ENCODE data around the gene ACTL6A.
"Not testable (repeated sequence)": the region's sequence is repeated elsewhere in the genome, so short reads cannot be mapped to it uniquely, and the experiment has no call there.

The ACTL6A gene

DNA sequence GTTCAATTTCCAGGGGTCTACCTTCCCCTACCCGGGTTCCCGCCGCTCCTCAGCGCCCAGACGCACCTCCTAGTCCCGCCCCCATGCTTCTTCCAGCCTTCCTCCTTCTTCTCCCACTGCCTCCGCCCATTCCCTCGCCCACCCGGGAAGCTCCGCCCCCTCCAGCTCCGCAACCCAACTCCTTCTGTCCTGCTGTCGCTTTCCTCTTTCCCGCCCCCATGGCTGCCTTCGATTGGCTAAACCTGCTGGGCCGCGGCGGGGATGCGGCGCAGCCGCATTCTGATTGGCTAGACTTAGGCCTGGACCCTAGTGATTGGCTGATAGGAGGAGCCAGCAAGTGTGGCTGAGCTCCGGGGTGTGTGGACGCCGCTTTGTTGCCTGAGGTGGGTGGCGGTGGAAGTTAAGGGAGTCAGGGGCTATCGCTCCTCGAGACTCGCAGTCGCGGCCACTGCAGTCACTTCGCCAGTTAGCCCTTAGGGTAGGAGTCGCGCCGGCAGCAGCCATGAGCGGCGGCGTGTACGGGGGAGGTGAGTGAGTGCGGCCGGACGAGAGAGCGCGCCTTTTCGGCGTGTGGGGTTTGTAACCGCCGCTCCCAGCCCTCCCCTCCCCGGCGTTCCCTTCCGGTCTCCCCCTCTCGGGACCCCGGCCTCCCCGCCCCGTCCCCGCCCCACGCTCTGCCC is at the start of gene ACTL6A:
ACTL6A (plus strand) TSS at position 336 of the 680 bp plus-strand sequence; CDS start at position 503, 167 bp downstream.
- DNase-seq (ENCODE audit: low spot score): peak; percentile 100

DNA sequence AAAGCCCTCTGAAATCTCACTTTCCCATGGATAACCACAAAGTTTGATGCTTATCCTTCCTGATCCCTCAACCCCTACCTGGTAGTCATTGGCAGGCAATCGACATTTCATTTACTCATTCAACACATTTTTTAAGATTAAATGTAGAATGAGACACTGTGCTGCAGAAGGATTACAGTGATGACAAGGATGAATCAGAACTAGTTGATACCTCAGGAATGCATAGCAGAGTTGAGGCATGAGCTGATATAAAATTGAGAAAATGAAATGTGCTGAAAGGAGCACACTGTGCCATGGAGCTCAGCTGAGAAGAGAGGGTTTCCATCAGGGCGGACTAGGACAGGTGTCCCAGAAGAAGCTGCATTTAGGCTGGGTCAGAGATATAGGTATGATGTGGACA is 48.9 kb upstream of the ACTL6A start:
- no peak for DNase-seq (ENCODE audit: low spot score)

DNA sequence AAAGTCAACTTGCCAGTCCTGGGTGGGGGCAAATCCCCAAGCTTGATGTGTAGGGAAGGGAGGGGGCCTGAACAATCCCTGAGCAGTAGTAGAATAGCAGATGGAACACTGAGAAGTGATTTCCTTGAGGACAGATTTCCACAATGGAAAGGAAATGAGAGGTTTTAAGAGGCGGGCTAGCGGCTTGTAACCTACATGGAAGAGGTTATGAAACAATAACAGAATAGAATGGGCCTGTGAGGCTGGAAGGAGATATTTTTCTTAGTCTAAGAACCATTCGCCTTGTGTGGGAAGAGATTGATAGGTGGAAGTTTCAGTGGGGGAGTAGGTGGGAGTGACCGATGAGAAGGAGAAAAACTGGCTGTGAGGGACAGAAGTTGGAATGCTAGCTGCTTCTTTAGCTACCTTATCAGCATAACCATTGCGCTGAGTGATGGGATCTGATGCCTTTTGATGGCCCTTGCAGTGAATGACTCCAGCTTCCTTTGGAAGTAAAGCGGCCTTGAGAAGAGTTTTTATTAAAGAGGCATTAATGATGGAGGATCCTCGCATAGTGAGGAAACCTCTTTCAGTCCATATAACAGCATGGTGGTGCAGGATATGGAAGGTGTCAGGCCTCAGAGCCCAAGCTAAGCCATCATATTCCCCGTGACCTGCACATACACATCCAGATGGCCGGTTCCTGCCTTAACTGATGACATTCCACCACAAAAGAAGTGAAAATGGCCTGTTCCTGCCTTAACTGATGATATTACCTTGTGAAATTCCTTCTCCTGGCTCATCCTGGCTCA is 46.1 kb upstream of the ACTL6A start:
- not testable (repeated sequence) for DNase-seq (ENCODE audit: low spot score)

DNA sequence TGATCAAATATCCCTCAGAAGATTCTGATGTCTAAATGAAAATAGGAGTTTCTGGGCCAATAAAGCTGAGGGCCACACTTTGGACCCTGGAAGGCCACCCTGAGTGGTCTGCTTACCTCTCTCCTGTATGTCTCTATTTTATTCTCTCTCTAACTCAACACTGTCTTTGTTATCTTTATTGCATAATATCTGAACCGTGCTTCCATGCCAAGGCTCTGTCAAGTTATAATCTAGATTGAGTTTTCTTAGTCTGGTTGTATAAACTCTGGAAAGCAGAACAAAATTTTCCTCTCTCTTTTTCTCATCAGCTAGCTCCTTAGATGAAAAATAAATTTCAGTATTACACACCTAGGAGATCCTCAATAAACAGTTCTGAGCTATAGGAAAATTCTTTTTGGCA is 36.2 kb upstream of the ACTL6A start:
- DNase-seq (ENCODE audit: low spot score): no peak

DNA sequence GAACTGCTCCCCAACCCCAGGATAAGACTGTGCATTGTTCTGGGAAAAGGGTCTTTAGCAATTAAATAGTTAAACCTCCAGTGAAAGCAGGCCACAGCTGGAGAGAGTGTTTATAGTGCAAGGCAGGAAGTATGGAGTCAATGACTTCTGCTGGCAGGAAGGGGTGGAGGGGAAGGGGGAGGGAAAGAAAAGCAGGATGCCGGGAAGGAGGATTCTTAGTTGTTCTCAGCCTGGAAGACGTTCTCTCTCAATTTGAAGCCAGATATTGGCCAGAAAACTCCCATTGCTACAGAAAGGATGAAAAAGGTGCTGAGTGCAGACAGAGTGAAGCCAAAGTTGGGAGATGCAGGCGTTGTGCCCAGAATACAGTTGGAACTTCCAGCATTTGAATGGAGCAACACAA is 35.7 kb upstream of the ACTL6A start:
- DNase-seq (ENCODE audit: low spot score): no peak

DNA sequence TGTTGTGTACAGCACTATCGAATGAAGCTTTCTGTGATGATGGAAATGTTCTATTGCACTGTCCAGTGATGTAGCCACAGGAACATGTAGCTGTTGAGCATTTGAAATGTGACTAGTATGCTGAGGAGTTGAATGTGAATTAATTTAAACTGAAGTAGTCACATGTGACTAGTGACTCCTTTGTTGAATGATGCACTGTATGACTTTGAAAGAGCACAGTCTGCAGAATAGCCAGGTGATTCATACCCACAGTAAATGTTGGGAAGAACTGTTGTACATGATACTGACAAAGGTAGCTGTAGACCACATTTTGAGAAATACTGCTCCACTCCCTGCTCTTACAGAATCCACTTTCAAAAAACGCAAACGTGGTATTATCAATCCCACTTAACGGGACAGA is 34.0 kb upstream of the ACTL6A start:
- no peak for DNase-seq (ENCODE audit: low spot score)

DNA sequence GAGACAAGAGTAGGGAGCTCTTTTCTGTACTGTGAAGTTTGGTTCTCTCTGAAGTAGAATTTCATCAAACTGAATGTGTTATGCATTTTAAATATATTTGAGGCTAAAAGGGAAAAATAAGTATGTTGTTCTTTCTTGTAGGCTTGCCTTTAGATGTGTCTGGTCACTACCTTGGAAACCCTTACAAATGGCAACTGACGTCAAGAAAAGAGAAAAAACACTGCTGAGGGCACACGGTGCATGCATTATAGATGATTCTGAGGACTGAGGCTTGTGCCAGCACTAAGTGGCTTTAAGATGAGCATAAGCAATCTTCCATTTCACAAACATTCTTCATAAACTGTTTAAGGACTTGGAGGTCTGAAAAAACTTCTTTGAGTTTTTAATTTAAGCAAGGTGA is 31.1 kb upstream of the ACTL6A start:
- DNase-seq (ENCODE audit: low spot score): no peak

DNA sequence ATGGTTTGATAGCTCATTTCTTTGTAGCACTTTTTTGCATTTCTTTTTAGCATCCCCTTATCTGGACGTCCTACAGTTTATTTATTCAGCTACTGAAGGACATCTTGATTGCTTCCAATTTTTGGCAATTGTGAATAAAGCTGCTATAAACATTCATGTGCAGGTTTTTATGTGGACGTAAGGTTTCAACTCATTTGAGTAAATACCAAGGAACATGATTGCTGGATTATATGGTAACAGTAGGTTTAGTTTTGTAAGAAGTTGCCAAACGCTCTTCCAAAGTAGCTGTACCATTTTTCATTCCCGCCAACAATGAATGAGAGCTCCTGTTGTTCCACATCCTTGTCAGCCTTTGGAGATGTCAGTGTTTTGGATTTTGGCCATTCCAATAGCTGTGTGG is 29.5 kb upstream of the ACTL6A start:
- DNase-seq (ENCODE audit: low spot score): no peak

DNA sequence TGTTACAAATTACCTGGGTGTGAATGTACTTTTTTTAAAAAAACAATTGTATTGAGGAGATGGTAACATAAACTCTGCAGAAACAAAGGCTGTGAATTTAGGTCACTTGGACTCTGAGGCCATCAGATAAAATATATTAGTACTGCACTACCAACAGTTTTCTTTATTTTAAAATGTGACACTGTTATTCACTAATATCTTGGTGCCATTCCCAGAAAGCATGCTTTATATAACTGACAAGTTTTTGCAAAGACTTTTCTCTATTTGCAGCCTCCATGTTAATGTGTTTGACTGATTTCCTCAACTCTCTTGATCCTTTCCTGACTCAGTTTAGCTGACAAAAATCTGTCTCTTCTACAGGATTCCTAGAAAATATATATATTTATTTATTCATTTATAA is 26.5 kb upstream of the ACTL6A start:
- no peak for DNase-seq (ENCODE audit: low spot score)

DNA sequence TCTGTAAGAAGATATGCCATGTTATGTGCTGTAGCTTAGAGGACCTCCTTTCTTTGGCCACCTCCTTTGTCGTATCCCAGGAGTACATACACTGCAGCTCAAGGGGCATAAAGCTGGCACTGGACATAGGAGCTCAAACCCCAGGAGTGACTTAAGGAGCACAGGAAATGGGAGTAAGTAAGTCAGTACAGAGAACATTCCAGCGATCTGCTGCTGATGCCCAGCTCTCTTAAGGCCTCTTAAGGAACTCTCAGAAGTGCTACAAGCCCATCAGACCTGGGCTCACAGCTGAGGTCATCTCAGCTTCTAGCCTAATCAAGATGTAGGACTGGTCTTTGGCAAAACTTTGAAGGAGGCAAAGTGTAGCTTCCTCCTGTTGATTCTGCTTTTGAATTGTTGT is 21.6 kb upstream of the ACTL6A start:
- no peak for DNase-seq (ENCODE audit: low spot score)

DNA sequence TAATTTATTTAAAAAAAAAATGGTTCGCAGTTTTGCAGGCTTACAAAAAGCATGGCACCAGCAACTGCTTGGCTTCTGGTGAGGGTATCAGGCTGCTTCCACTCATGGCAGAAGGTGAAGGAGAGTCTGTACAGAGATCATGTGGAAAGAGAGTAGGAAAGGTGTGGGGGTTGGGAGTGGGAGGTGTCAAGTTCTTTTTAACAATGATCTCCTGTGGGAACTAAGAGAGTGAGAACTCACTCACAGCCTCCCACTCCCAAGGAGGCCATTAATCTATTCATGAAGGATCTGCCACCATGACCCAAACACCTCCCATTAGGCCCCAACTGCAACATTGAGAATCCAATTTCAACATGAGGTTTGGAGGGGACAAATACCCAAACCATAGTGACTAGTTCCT is 21.1 kb upstream of the ACTL6A start:
- no peak for DNase-seq (ENCODE audit: low spot score)

DNA sequence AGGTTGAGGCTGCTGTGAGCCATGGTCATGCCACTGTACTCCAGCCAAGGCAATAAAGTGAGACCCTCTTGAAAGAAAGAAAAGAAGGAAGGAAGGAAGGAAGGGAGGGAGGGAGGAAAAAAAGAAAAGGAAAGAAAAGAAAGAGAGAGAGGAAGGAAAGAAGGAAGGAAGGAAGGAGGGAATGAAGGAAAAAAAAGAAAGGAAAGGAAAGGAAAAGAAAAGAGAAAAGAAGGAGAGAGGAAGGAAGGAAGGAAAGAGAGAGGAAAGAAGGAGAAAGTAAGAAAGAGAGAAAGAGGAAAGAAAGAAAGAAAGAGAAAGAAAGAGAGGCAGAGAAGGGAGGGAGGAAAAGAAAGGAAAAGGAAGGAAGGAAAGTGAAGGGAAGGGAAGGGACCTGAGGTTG is 20.4 kb upstream of the ACTL6A start:
- DNase-seq (ENCODE audit: low spot score): no peak

DNA sequence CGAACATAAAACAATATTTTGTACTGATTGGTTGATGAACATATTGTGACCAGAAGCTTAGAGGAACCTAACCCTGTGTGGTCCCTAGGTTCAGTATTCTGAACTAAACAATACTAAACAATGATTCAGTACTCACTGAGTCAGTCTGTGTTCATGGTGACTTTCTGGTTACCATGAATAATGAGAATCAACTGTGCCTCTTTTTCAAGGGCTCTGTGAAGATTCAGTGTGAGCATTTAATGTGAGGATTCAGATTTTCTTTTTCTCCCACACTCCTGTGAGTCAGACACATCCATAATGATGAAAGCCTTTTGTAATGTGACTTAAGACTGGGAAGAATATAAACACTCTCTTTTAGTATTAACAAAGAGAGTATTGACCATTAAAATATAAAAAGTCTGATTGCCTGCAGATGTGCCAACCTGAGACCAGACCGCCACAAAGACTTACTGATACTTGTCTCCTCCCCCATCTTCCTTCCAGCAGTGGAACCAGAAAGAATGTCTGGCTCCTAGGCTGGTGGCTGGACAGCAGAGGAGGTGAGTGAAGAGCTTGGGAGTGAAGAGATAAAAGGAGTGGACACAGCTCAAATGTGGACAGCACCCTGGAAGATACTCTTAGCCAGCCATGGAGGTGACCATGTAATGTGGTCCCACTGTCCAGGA is 17.6 kb upstream of the ACTL6A start:
- no peak for DNase-seq (ENCODE audit: low spot score)

DNA sequence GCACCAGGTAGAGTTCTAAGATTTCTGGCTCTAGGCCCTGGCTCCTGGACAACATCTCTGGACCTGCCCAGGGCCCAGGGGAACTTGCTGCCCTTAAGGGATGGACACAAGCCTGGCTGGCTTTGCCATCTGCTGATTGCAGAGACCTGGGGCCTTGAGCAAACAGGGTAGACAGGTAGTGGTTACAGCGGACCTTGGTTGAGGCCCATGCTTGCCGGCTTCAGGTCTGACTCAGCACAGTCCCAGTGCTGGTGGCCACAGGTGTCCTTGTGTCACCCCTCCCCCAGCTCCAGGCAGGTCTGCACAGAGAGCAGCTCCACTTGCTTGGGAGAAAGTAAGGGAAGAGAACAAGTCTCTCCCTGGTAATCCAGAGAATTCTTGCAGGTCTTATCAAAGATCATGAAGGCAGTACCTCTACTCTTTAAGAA is 15.9 kb upstream of the ACTL6A start:
- no peak for DNase-seq (ENCODE audit: low spot score)

DNA sequence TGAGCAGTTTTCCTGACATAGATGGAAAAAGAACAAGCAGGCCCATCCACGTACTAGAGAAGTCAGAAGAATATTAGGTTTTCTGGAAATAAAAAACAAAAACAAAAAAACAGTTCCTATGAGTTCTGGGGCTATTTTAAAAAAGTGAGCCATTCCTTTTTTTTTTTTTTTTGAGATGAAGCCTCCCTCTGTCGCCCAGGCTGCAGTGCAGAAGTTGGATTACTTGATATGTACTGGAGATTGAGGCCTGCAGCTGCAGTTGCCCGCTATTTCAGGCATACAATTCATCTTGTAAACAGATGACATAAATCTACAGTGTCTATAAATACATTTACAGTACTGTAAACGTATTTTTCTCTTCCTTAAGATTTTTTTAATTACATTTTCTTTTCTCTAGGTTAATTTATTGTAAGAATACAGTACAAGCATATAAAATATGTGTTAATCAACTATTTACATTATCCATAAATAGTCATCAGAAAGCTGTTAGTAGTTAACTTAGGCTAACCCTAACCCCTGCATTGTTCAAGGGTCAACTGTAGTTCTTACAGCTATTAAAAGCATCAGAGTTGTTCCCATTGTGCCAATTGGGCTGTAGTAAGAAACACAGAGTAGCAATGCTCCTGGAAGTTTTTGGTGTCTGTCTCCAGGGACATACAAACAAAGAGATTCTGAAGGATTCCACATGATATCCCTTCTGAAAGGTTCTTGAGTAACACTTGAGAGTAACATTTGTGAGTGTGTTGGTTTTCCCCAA is 11.2 kb upstream of the ACTL6A start:
- DNase-seq (ENCODE audit: low spot score): peak; percentile 71

DNA sequence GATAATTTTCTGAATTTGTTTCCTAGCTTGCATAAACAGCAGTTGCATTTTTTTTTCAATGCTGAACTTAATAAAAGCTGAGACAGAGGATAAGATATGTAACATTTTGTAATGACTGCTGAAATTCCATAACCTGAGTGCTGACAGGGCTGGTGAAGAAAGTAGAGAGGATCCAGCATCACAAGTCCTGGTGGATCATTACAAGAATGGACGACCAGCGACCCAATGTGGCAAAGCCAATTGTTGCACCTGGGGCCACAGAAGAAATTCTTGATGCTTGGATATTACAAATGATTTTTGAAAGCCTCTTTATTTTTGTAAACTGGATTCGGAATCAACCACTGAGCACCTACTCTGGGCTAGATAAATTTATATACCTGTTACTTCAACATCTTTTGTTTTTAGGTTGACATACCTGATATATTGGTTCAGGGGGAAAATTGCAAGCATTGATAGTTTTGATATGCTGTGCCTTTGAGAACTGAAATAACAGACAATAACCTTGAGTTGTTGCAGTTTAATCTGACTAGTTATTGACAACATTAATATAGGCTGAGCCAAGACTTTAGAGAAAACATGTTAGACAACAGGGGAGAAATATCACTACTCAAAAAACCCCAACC is 3.9 kb upstream of the ACTL6A start:
- DNase-seq (ENCODE audit: low spot score): peak; percentile 85

DNA sequence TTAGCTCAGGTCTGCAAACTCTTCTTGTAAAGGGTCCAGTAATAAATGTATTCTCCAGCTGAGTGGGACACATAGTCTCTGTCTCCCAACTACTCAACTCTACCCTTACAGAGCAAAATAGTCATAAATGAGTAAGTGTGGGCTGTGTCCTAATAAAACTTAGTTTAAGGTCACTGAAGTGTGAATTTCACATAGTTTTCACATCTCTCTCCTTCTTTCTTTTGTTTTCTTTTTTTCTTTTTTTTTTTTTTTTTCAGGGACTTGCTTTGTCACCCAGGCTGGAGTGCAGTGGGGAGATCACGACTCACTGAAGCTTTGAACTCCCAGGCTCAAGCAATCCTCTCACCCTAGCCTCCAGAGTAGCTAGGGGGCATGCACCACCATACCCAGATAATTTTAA is 1.9 kb upstream of the ACTL6A start:
- no peak for DNase-seq (ENCODE audit: low spot score)

DNA sequence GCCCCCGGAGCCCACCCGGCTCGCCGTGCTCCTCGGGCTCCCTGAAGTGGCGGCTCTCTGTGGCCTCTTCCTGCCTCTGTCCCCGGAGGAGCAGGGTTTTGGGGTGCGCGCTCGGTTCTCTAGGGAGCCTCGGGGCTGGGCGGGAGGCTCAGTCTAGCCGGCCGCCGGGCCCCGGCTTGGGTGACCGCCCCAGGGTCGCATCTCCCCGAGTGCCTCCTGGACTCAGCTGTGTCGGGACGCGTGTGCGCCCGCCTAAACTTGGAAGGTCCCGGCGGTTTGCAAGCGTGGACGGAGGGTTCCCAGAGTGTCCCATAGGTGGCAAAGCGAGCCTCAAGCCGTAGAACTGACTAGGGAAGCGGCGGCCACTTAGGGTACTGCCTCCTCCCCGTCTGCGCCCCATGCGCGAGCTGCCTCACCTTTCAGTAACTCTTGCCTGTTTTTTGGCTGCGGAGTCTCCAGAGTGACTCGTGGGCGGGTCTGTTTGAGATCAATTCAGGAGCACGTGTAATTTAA is 601 bp downstream of the ACTL6A start:
- peak; percentile 88 for DNase-seq (ENCODE audit: low spot score)

DNA sequence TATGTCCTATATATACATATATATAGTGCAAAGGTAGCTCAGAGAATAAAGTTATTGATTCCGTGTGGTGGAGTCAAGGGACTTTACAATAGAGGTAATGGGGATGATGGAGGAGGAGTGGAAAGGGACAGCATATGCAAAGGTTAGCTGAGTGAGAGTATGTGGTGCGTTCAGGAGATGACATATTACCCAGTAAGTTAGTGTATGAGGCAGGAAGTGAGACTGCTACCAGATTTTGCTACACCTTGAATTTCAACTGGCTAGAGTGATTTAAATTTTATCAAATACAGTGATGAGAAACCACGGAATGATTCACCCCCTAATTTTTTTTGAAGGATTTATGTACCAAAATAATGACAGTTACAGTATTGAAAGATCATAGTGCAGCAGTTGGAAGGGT is 2.8 kb downstream of the ACTL6A start:
- no peak for DNase-seq (ENCODE audit: low spot score)

DNA sequence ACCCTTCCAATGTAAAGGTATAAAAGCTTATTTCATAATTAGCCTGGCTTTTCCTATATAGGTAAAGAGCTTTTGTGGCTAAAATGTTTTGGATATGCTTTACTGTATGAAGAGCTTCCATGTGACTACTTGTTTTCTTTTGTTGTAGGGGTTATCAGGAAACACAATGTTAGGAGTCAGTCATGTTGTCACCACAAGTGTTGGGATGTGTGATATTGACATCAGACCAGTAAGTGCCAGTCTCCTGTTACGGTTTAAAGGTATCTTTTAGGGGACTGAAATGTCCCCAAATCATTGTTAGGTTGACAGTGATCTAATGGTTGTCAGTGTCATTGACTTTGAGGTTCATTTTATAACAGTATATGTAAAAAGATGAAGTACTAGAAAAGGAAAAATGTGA is 18.3 kb downstream of the ACTL6A start:
- no peak for DNase-seq (ENCODE audit: low spot score)

DNA sequence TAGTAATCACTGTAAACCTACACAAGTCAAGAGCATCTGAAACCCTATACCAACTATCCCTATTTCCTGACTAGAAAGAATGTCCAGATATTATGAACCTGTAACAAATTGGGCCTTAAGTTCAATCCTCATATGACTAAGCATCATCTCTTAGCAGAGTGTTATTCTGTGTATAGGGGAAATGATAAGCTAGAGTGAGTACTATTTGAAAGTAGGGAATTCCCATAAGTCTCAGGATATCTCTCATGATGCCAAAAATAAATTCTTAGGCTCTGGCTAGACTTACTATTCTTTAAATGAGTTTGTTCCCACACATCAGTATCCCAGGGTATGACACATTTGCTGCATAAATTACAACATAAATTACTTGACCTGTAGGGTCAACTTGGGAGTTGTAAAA is 26.4 kb downstream of the ACTL6A start:
- no peak for DNase-seq (ENCODE audit: low spot score)

DNA sequence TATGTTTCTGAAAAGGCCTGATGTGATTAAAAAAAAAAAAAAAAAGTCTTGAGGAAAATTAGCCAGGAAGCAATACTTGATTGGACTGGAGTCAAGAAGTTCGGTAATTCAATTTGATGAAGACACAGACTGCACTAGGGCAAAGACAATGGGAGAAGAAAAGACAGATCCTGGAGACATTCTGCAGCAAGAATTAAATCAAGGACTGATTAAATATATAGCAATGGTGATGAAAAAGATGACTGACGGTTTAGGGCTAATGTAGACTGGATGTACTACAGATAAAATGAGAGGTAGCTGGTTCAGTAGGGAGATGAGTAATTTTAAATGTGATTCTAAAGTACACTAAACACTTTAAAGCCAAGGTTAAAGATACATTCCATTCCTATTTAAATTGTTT is 27.9 kb downstream of the ACTL6A start:
- DNase-seq (ENCODE audit: low spot score): no peak
